NCI-H1930 (cell line): Measurements from ENCODE around the gene CAMK4.
A peak's percentile ranks its signal among the peaks of the same experiment; 100 is the strongest.

ENCODE experiments used
- DNase-seq, 2 experiments: peaks; one replicate each; lab custom pipeline; 2025; lab: John Stamatoyannopoulos, UW

Gene CAMK4

GRCh38 chr5:111493031-111493430, 268.8 kb downstream of the CAMK4 start:
- DNase-seq: no peak

- DNase-seq: no peak
Measured at GRCh38 chr5:111494355-111494999, 270.3 kb downstream of the CAMK4 start.

- DNase-seq: no peak
Measured at GRCh38 chr5:111495159-111495558, 271.0 kb downstream of the CAMK4 start.

DNA sequence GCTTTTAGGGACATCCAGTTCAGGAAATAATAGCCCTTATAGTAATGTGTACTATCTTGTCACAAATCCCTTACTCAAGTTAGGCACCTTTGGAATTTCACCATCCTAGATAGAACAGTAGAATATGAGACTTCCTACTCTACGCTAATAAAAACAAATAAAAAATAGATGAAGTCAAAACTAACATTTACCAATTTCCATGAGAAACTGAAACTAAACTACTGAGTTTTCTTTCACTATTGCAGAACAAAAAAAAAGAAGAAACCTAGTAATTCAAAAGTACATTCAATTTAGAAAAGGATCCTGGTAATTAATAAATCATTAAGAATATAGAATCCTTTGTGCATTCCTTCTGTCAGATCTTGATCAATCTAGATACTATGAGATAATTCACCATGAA, 274.2 kb downstream of the CAMK4 start:
- no peak for DNase-seq

GRCh38 chr5:111502956-111503355, 278.8 kb downstream of the CAMK4 start:
- no peak for DNase-seq

- DNase-seq: no peak
Measured at GRCh38 chr5:111505096-111505495, 280.9 kb downstream of the CAMK4 start.

DNA sequence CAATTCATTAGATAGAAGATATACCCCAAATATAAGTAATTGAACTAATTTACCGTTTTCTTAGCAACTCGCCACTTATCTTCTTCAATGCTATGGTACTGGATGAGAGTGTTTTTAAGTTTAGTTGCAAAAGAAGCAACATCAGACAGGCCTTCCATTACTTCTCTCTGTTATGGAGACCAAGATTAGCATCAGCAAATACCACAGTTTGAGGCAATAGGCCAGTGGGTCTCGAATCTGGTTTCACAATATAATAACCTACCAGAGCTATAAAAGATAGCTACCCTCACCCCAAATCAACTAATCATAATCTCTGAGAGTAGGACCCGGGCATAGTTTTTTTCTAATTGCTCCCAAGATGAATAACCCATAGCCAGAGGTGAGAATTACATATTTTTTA, 283.1 kb downstream of the CAMK4 start:
- no peak for DNase-seq

DNA sequence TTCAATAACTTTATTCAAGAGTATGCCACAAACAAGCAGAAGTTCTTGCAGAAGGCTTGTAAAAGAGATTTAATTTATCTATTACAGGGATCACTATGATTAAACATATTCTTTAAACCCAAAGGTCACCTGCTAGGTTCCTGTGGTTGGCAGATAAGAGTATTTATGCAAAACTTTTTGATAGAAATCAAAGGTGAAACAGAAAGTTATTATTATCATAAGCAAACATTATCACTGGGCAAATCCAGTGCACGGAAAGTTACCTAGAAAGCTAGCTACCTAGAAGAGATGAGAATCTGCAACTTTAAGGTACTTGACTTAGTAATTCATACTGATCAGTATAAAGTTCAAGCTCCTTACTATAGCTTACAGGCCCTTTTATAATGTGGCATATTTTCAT, 284.9 kb downstream of the CAMK4 start:
- no peak for DNase-seq

- DNase-seq: no peak
Measured at GRCh38 chr5:111511174-111511830, 287.1 kb downstream of the CAMK4 start.

GRCh38 chr5:111511831-111512374, 287.7 kb downstream of the CAMK4 start:
- DNase-seq: no peak

GRCh38 chr5:111512375-111513130, 288.4 kb downstream of the CAMK4 start, which contains the start of gene STARD4:
TSS of gene STARD4 (minus strand) at chr5:111512535. CDS start at chr5:111507433, 5,102 bp downstream.
- DNase-seq: peak; percentile 71 to 82

DNA sequence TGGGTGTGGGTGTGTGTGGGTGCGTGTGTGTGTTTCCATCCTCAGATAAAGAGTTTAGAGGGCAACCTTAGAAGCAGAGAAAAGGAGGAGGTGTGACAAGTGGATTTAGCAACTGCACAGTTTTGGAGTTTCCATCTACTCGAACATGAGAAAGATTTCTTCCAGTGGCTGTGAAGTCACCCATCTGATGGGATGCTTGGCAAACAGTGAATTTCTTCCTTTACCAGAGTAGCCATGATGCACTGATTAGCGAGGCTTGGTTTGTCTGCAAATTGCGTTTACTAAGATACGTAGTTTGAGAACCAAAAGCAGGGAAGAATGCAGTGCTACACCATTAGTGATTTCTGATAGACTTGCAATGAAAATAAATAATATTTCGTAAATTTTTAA, 288.9 kb downstream of the CAMK4 start:
- no peak for DNase-seq

- no peak for DNase-seq
Measured at GRCh38 chr5:111514087-111514486, 289.9 kb downstream of the CAMK4 start.

- no peak for DNase-seq
Measured at GRCh38 chr5:111517853-111518501, 293.8 kb downstream of the CAMK4 start.

- no peak for DNase-seq
Measured at GRCh38 chr5:111518777-111519176, 294.6 kb downstream of the CAMK4 start.

GRCh38 chr5:111520908-111521307, 296.7 kb downstream of the CAMK4 start:
- no peak for DNase-seq

DNA sequence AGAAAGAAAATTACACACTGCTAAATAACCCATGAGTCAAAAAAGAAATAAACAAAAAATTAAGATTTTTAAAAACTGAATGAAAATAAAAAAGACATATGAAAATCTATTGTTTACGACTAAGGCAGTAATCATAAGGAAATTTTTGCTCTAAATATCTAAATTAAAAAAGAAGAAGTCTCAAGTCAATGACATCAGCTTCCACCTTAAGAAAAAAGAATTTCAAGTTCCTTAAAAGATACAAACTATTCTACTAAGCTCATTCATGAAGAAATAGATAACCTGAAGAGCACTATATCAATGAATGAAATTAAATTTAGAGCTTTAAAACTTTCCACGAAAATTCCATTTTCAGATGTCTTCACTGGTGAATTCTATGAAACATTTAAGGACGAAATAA, 303.9 kb downstream of the CAMK4 start:
- no peak for DNase-seq

- DNase-seq: no peak
Measured at GRCh38 chr5:111530298-111530740, 306.1 kb downstream of the CAMK4 start.

- DNase-seq: no peak
Measured at GRCh38 chr5:111532886-111533582, 308.9 kb downstream of the CAMK4 start.

DNA sequence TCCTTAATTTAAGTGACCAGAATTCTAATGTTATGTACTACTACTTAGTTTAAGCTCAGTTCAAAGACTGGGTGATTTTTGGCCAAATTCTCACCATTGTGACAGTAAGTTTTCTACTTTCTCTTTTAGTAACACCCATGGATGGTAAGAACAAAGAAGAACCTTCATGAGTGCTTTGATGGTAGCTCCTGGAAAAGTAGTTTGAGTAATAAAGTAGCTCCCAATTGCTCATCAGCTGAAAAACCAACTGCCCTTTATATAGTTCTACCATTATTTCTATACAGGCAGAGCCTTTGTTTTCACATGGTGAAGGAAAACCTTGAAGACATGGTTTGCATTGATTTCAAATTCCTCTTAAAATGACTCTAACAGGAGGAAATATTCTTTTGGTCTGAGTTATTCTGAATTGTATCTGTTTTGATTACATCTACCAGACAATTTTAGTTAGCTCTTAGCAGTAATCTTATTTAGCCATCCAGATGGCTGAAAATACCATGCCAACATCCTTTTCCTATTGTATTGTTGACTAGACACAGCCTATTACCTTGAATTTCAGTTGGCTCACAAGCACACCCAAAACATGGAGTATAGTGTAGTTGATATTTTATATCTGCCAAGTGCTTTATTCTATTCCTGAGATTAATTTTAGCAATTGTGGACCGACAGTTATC, 311.8 kb downstream of the CAMK4 start:
- DNase-seq: no peak
